ENCODE measurements around the gene CES3. TPM values are rescaled to one million over a fixed set of nuclear protein-coding genes. Genes with fewer than 3 reads are reported as not detected.
A peak's percentile ranks its signal among the peaks of the same experiment; 100 is the strongest.

Gene CES3
- polyA plus RNA-seq, 1 donor (not counting 4 experiments of a cell fraction or from before 2014, with no cell fraction given) = 1.5 TPM

- H3K4me1 ChIP-seq (ENCODE audit: control insufficient read depth, extremely low read depth, insufficient read depth, low read length) = peaks cover 19% of the 10 kb centered on the region
- no peak overlapping the region for H3K27ac ChIP-seq (ENCODE audit: control insufficient read depth, insufficient read depth, low read length)
- peak overlapping the region; percentile 54 for H3K4me2 ChIP-seq (ENCODE audit: control insufficient read depth, extremely low read depth, insufficient read depth, low read depth, low read length)
- peak; percentile 77 for TF ChIP-seq EZH2 (IDR thresholded peaks at IDR 0.05; ENCODE audit: low read length)
- TF ChIP-seq CTCF (optimal IDR thresholded peaks at IDR 0.05 in 1 of 3, IDR thresholded peaks at IDR 0.05 in 1 of 3, conservative IDR thresholded peaks at IDR 0.05 in 1 of 3; ENCODE audit: extremely low read depth in 1 of 3, insufficient read depth in 2 of 3, low read length in 3 of 3) = peak in 2 of 3 experiments; percentile 55 to 68
- no peaks in the 10 kb centered on the region for H3K9me3 ChIP-seq (ENCODE audit: control insufficient read depth, low read depth, low read length)
- FAIRE-seq = no peak
- H2AFZ ChIP-seq (ENCODE audit: control insufficient read depth, low read length) = no peak overlapping the region
- H3K4me3 ChIP-seq (ENCODE audit: control insufficient read depth in 2 of 3, extremely low read depth in 1 of 3, insufficient read depth in 2 of 3, low read depth in 1 of 3, low read length in 3 of 3) = peak overlapping the region in 2 of 3 experiments; percentile 13 to 20
- peaks cover 44% of the 10 kb centered on the region for H3K27me3 ChIP-seq (ENCODE audit: control insufficient read depth, extremely low read depth, insufficient read depth, low read length)
- H3K79me2 ChIP-seq (ENCODE audit: control insufficient read depth, insufficient read depth, low read length) = no peaks in the 10 kb centered on the region
- H3K9me1 ChIP-seq (ENCODE audit: control insufficient read depth, extremely low read depth, insufficient read depth, low read length) = no peaks in the 10 kb centered on the region
- dilution Hi-C loops (cut with MboI; ENCODE audit: extremely low pct_ligation_motif_present, low sequenced_read_pairs) = no loop called here
- no peaks in the 10 kb centered on the region for H3K36me3 ChIP-seq (ENCODE audit: control insufficient read depth in 2 of 2, extremely low read depth in 1 of 2, insufficient read depth in 2 of 2, low read length in 2 of 2)
- H3K9ac ChIP-seq (ENCODE audit: control insufficient read depth, extremely low read depth, insufficient read depth, low read length) = no peak overlapping the region
- no peaks in the 10 kb centered on the region for H4K20me1 ChIP-seq (ENCODE audit: control insufficient read depth, extremely low read depth, insufficient read depth, low read length)
- no peak for DNase-seq (ENCODE audit: low read depth, low spot score)
Observed at GRCh38 chr16:66924527-66925321, 36.3 kb upstream of the CES3 start.

GRCh38 chr16:66925322-66925840, 35.7 kb upstream of the CES3 start, which contains the start of gene RRAD:
RRAD (minus strand) TSS chr16:66925535; CDS start chr16:66925179, 356 bp downstream.
- dilution Hi-C loops (cut with MboI; ENCODE audit: extremely low pct_ligation_motif_present, low sequenced_read_pairs) = no loop called here
- Histone ChIP-seq H3K9ac (ENCODE audit: control insufficient read depth, extremely low read depth, insufficient read depth, low read length) (no peak within 1 kb of the TSS), H3K27ac (ENCODE audit: control insufficient read depth, insufficient read depth, low read length) (no peak within 1 kb of the TSS), H3K4me2 (ENCODE audit: control insufficient read depth, extremely low read depth, insufficient read depth, low read depth, low read length) (peak within 1 kb of the TSS; percentile 54), H3K9me1 (ENCODE audit: control insufficient read depth, extremely low read depth, insufficient read depth, low read length) (no peaks in the 10 kb centered on the region), H3K79me2 (ENCODE audit: control insufficient read depth, insufficient read depth, low read length) (no peaks in the 10 kb centered on the region), H3K27me3 (ENCODE audit: control insufficient read depth, extremely low read depth, insufficient read depth, low read length) (peaks cover 44% of the 10 kb centered on the region), H3K9me3 (ENCODE audit: control insufficient read depth, low read depth, low read length) (no peaks in the 10 kb centered on the region), H4K20me1 (ENCODE audit: control insufficient read depth, extremely low read depth, insufficient read depth, low read length) (no peaks in the 10 kb centered on the region), H2AFZ (ENCODE audit: control insufficient read depth, low read length) (no peak within 1 kb of the TSS), H3K4me3 (ENCODE audit: control insufficient read depth in 2 of 3, extremely low read depth in 1 of 3, insufficient read depth in 2 of 3, low read depth in 1 of 3, low read length in 3 of 3) (peak within 1 kb of the TSS in 2 of 3 experiments; percentile 13 to 20), H3K4me1 (ENCODE audit: control insufficient read depth, extremely low read depth, insufficient read depth, low read length) (peaks cover 19% of the 10 kb centered on the region), H3K36me3 (ENCODE audit: control insufficient read depth in 2 of 2, extremely low read depth in 1 of 2, insufficient read depth in 2 of 2, low read length in 2 of 2) (no peaks in the 10 kb centered on the region)
- no peak for FAIRE-seq
- no peak for DNase-seq (ENCODE audit: low read depth, low spot score)
- TF ChIP-seq EZH2 (IDR thresholded peaks at IDR 0.05; ENCODE audit: low read length) = peak; percentile 3
- TF ChIP-seq CTCF (optimal IDR thresholded peaks at IDR 0.05 in 1 of 3, IDR thresholded peaks at IDR 0.05 in 1 of 3, conservative IDR thresholded peaks at IDR 0.05 in 1 of 3; ENCODE audit: extremely low read depth in 1 of 3, insufficient read depth in 2 of 3, low read length in 3 of 3) = no peak

All from keratinocyte (primary cell).